Mesothelial cell of epicardium (in vitro differentiated cells): ENCODE results near the gene ABL2. TPM values are rescaled to one million over a fixed set of nuclear protein-coding genes. Genes with fewer than 3 reads are reported as not detected.

Experiments
- DNase-seq, 2 experiments: peaks; one replicate each; pipeline ENCODE4 v3.0.0; 2021; ENCODE audit warnings: low spot score in 2 of 2; ENCODE audit not compliant: unreplicated experiment in 2 of 2
- H3K27ac Mint-ChIP-seq: 2 replicates; pipeline ENCODE4 v1.8.0; 2021; ENCODE audit warnings: mixed read lengths
- H3K27me3 Mint-ChIP-seq: 2 replicates; pipeline ENCODE4 v1.8.0; 2021; ENCODE audit warnings: low read depth, mixed read lengths
- H3K36me3 Mint-ChIP-seq: 2 replicates; pipeline ENCODE4 v1.8.0; 2021; ENCODE audit warnings: mixed read lengths
- H3K4me1 Mint-ChIP-seq: 2 replicates; pipeline ENCODE4 v1.8.0; 2021; ENCODE audit warnings: mixed read lengths
- H3K4me3 Mint-ChIP-seq: 2 replicates; pipeline ENCODE4 v1.8.0; 2021; ENCODE audit warnings: mild to moderate bottlenecking, moderate library complexity, mixed read lengths
- H3K9me3 Mint-ChIP-seq: 2 replicates; pipeline ENCODE4 v1.8.0; 2021; ENCODE audit warnings: mixed read lengths
- total RNA-seq: library from RNA; stranded (reverse); gene quantifications from 3 replicates; pipeline ENCODE4 v1.2.1, GENCODE V29; 2021
- TF ChIP-seq, protein P1 (sequence below): fragments of 200-600 bp; sonication (generic); IDR thresholded peaks from one replicate; pipeline ENCODE4 v1.5.0; 2021; ENCODE audit warnings: antibody characterized with exemption; ENCODE audit not compliant: unreplicated experiment

The ABL2 gene
- total RNA-seq, 1 donor from 2014 or later: 23.7 TPM

DNA sequence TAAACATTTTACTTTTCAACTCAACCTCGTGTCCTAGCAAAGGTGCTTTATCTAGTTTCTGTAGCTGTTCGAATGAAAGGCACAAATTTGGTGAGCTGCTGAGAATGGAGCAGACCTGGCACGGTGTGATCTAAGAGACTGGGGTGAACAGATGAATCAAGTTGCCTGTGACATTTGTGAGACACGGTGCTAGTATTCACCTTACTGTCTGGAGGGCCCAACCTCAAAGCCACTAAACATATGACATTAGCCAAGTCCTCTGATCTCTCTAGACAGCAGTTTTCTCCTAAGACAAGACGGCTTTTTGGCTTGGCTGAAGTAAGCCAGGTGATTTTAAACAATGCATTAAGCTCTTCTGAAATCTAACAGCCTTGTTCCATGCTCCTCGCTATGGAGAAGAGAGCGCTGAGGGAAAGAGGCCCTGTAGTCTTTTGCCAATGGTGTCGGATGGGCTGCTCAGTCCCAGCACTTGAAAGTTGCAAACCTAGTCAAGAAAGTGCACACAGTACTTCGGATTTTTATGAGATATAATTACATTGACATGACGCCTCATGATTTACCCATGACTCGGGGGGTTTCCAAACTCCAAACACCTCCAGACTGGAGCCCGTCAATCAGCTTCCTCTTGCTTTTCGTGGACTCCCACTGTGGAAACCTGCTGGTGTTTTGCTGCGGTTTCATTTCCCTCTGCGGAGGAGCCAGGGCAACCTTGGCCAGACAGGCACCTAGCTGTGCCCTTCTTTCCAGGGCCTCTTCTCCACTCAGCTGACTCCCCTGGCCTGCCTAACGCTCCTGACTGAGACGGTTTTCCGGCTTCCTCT is 148.4 kb downstream of the ABL2 start:
- no peaks in the 10 kb centered on the region for H3K9me3 Mint-ChIP-seq
- DNase-seq: no peak
- peak overlapping the region; percentile 82 for H3K27ac Mint-ChIP-seq
- H3K27me3 Mint-ChIP-seq: no peaks in the 10 kb centered on the region
- H3K4me3 Mint-ChIP-seq: peak overlapping the region; percentile 92
- TF ChIP-seq, protein P1, sequence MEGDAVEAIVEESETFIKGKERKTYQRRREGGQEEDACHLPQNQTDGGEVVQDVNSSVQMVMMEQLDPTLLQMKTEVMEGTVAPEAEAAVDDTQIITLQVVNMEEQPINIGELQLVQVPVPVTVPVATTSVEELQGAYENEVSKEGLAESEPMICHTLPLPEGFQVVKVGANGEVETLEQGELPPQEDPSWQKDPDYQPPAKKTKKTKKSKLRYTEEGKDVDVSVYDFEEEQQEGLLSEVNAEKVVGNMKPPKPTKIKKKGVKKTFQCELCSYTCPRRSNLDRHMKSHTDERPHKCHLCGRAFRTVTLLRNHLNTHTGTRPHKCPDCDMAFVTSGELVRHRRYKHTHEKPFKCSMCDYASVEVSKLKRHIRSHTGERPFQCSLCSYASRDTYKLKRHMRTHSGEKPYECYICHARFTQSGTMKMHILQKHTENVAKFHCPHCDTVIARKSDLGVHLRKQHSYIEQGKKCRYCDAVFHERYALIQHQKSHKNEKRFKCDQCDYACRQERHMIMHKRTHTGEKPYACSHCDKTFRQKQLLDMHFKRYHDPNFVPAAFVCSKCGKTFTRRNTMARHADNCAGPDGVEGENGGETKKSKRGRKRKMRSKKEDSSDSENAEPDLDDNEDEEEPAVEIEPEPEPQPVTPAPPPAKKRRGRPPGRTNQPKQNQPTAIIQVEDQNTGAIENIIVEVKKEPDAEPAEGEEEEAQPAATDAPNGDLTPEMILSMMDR: no peak
- peaks cover 16% of the 10 kb centered on the region for H3K4me1 Mint-ChIP-seq
- H3K36me3 Mint-ChIP-seq: no peaks in the 10 kb centered on the region

- no peak overlapping the region for H3K4me3 Mint-ChIP-seq
- H3K36me3 Mint-ChIP-seq: peaks cover 1% of the 10 kb centered on the region
- H3K27ac Mint-ChIP-seq: no peak overlapping the region
- peak in 1 of 2 experiments; percentile 44 for DNase-seq
- H3K9me3 Mint-ChIP-seq: no peaks in the 10 kb centered on the region
- peaks cover 16% of the 10 kb centered on the region for H3K4me1 Mint-ChIP-seq
- TF ChIP-seq, protein P1: peak; percentile 58
- H3K27me3 Mint-ChIP-seq: no peaks in the 10 kb centered on the region
These were observed 150.2 kb downstream of the ABL2 start for GRCh38 chr1:179079113-179079761.

DNA sequence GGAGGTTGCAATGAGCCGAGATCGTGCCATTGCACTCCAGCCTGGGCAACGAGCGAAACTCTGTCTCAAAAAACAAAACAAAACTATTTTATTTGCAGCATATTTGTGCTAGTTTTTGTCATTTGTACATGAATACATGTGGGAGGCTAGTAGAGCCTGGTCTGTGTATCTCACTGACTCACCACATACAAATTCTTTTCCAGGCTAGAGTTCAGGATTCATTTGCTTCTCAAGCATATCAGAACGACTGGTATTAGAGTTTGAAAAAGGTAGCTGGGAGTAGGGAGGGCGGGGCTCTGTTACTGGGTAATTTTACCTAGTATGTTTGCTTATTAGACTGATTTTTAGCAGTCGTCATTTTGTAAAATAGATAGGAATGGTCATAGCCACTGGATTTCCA is 152.1 kb downstream of the ABL2 start:
- DNase-seq: no peak
- TF ChIP-seq, protein P1: no peak
- H3K36me3 Mint-ChIP-seq: peaks cover 5% of the 10 kb centered on the region
- H3K9me3 Mint-ChIP-seq: no peaks in the 10 kb centered on the region
- no peaks in the 10 kb centered on the region for H3K27me3 Mint-ChIP-seq
- H3K4me1 Mint-ChIP-seq: peaks cover 8% of the 10 kb centered on the region
- no peak overlapping the region for H3K27ac Mint-ChIP-seq
- H3K4me3 Mint-ChIP-seq: no peak overlapping the region

DNA sequence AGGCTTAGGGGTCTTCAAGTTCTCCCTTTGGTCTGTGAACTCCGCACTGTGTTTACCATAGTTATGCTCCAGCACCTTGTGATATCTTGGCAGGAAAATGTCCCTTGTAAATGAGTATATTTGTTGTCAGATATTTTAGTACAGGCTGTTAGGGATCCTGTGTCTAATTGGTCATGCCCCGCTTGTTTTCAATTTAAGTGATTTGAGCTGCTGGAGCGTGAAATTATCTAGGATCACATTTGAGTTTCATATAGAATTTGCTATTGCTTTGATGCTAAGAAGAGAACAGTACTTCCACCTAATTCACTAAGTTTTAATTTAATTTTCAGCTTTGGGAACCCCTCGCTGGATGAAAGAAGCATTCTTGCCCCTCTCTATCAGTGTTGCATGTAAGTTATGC is 163.0 kb downstream of the ABL2 start:
- Mint-ChIP-seq H3K27ac (no peak overlapping the region), H3K36me3 (peaks cover 29% of the 10 kb centered on the region), H3K27me3 (no peaks in the 10 kb centered on the region), H3K9me3 (no peaks in the 10 kb centered on the region), H3K4me3 (no peak overlapping the region), H3K4me1 (no peaks in the 10 kb centered on the region)
- TF ChIP-seq, protein P1: no peak
- DNase-seq: no peak

DNA sequence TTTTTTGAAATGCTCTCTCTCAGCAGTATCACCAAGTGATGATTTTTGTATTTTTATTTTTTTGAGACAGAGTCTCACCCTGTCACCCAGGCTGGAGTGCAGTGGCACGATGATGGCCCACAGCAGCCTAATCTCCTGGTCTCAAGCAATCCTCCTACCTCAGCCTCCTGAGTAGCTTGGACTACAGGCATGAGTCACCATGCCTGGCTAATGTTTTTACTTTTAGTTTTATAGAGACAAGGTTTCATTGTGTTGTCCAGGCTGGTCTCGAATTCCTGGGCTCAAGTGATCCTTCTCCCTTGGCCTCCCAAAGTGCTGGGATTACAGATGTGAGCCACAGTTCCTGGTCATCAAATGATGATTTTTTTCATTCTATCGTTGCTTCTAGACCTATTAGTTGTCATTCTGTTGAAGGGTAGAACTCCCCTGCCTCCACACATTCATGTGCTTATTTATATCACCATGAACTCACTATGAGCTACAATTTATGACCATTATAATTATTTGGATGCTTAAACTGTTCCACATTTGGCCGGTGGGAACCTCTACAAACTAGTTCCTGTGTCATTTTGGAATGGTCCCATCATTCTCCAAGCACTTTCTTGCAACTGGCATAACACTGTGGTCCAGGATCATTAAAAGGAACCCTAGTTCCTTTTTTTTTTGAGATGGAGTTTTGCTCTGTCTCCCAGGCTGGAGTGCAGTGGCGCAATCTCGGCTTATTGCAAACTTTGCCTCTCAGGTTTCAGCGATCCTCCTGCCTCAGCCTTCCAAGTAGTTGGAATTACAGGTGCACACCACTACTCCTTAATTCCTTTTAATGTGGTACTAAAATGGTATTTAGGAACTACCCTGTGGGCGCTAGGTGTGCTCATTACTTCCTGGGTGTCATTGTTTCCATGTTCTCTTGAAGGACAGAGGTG is 167.9 kb downstream of the ABL2 start:
- peaks cover 34% of the 10 kb centered on the region for H3K36me3 Mint-ChIP-seq

More for the DNA sequence above, 167.9 kb downstream of the ABL2 start:
- peaks cover 4% of the 10 kb centered on the region for H3K9me3 Mint-ChIP-seq
- H3K4me1 Mint-ChIP-seq: peaks cover 18% of the 10 kb centered on the region
- no peak overlapping the region for H3K4me3 Mint-ChIP-seq
- H3K27me3 Mint-ChIP-seq: no peaks in the 10 kb centered on the region
- no peak for DNase-seq
- no peak overlapping the region for H3K27ac Mint-ChIP-seq
- TF ChIP-seq, protein P1: no peak
